Measurements from ENCODE around the gene RPL39.
A peak's percentile ranks its signal among the peaks of the same experiment; 100 is the strongest.
"Not testable (repeated sequence)": the region's sequence is repeated elsewhere in the genome, so short reads cannot be mapped to it uniquely, and the experiment has no call there.

The RPL39 gene

DNA sequence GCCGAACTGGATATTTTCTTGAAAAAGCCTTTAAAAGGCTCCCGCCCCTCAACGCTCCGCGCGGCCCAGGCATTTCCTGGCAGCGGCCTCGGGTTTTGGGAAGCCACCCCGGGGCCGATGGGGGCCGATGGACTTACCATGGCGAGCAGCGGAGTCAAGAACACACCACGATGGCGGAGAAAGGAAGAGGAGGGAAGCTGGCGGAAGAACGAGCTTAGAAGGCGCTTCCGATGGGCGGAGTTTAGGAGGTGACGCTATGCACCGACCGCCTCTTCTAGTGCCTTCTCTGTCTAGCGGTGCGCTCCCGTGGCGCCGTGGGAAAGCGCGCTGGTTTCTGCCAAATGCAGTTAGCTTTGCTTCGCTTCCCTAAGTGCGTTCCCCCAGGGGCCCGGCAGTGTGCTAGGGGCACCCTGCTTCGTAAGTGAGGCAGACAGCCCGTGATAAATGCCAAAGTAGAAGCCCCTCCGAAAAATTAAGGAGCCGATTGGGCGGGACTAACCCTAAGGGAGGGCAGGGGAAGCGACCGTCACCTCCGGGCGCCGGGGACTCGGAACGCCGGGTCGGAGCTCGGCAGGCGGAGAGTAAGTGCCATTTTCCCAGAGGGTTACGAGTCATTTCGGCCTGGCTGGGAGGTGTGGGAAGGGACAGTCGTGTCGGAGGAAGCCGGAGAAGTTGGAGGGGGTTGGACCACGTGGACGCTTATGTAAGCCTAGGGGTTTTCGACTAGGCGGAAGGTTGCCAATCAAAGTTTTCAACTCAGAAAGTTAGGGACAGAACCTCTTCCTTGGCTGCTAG lies at the start of gene RPL39:
Gene RPL39 (minus strand): TSS at position 194 of the 795 bp plus-strand sequence. CDS start 54 bp downstream, at position 140.
- DNase-seq (ENCODE audit: low spot score), result peak; percentile 32

DNA sequence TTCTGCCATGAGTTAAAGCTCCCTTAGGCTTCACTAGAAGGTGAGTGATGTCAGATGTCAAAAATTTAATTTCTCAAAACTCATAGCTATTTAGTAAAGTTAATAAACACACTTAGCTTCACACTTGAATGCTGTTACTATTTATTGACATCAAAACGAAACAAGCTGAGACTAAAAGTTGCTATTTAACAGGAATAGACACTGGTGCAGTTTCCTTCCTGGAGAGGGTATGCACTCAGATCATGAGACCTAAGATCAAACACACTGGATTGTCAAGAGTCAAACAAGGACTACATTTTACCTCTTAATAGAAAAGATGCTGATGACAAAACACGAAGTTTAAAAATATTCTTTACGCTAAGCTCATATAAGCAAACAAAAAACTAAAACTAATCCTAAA lies 42.5 kb upstream of the RPL39 start:
- DNase-seq (ENCODE audit: low spot score), result no peak

DNA sequence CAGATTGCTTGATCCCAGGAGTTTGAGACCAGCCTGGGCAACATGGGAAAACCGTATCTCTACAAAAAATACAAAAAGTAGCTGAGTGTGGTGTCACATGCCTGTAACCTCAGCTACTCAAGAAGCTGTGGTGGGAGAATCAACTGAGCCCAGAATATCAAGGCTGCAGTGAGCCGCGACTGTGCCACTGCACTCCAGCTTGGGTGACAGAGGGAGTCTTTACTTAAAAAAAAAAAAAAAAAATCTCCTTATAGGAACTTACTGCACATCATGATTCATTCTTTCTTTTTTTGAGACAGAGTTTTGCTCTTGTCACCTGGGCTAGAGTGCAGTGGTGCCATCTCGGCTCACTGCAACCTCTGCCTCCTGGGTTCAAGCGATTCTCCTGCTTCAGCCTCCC lies 37.0 kb upstream of the RPL39 start:
- DNase-seq (ENCODE audit: low spot score), result no peak

DNA sequence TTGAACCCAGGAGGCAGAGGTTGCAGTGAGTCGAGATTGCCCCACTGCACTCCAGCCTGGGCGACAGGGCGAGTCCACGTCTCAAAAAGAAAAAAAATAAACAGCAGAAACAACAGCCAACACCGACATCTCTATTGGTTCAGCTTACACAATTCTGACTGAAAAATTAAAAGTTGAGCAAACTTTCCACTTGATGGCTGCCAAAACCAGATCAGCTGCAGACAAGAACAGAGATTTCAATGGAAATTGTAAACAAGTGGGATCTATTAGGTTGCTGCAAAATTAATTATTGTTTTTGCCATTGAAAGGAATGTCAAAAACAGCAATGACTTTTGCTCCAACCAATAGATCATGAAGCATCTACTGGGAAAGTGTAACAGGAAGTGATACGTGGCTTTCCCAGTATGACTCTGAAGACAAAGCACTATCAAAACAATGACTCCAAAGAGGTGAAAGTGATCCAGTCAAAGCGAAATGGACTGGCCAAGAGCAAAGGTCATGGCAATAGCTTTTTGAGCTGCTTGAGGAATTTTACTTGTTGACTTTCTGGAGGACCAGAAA lies 35.0 kb upstream of the RPL39 start:
- no peak for DNase-seq (ENCODE audit: low spot score)

DNA sequence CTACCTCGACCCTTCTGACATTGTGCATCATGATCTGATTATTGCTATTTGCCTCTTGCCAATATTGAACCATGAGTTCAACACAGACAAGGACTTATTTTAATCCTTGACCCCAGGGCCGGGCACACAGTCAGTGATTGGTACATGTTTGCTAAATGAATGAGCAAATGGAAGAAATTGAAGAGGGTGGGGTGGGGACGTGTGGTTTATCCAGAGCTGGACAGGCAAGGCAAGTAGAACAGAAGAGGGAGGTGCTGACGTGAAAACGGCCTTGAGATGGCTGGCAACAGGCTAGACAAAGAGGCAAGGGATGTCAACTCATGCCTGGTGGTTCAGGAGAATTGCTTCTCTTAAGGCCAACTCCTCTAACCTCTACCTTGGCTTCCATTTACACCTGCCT lies 32.8 kb upstream of the RPL39 start:
- DNase-seq (ENCODE audit: low spot score), result not testable (repeated sequence)

DNA sequence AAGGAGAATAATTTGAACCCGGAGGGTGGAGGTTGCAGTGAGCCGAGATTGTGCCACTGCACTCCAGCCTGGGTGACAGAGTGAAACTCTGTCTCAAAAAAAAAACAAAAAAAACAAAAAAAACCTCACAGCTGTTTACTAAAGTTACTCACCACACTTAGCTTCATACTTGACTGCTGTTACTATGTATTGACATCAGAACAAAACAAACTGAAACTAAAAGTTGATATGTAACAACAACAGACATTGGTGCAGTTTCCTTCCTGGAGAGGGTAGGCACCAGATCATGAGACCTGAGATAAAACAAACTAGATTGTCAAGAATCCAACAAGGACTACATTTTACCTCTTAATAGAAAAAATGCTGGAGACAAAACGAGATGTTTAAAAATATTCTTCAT lies 30.3 kb upstream of the RPL39 start:
- not testable (repeated sequence) for DNase-seq (ENCODE audit: low spot score)

DNA sequence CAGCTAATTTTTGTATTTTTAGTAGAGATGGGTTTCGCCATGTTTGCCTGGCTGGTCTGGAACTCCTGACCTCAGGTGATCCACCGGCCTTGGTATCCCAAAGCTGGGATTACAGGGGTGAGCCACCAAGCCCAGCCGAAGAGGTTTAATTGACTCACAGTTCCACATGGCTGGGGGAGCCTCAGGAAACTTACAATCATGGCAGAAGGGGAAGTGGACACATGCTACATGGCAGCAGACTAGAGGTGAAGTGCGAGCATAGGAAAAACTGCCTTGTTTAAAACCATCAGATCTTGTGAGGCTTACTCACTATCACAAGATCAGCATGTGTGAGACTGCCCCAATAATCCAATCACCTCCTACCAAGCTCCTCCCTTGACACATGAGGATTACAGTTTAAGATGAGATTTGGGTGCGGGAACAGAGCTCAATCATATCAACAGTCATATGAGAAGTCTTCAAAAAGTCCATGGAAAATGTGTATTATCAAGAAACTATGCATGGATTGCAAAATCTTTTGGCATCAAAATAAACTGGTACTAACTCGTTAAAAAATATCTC lies 25.8 kb upstream of the RPL39 start:
- DNase-seq (ENCODE audit: low spot score), result no peak

DNA sequence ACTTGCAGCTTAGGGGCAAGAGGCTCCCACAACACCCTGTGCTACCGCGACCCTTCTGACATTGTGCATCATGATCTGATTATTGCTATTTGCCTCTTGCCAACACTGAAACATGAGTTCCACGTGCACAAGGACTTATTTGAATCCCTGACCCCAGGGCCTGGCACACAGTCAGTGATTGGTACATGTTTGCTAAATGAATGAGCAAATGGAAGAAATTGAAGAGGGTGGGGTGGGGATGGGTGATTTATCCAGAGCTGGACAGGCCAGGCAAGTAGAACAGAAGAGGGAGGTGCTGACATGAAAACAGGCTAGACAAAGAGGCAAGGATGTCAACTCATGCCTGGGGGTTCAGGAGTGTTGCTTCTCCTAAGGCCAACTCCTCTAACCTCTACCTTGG lies 24.9 kb upstream of the RPL39 start:
- no peak for DNase-seq (ENCODE audit: low spot score)

DNA sequence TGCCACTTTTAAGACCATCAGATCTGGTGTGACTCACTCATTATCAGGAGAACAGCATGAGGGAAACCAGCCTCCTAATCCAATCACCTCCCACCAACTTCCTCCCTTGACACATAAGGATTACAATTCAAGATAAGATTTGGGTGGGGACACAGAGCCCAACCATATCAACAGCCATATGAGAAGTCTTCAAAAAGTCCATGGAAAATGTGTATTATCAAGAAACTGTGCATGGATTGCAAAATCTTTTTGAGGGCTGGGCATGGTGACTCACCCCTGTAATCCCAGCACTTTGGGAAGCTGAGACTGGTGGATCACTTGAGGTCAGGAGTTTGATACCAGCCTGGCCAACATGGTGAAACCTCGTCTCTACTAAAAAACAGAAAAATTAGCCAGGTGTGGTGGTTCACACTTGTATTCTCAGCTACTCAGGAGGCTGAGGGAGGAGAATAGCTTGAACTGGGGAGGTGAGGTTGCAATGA lies 17.8 kb upstream of the RPL39 start:
- DNase-seq (ENCODE audit: low spot score), result no peak

DNA sequence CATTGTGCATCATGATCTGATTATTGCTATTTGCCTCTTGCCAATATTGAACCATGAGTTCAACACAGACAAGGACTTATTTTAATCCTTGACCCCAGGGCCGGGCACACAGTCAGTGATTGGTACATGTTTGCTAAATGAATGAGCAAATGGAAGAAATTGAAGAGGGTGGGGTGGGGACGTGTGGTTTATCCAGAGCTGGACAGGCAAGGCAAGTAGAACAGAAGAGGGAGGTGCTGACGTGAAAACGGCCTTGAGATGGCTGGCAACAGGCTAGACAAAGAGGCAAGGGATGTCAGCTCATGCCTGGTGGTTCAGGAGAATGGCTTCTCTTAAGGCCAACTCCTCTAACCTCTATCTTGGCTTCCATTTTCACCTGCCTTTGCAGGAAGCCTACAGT lies 17.0 kb upstream of the RPL39 start:
- DNase-seq (ENCODE audit: low spot score), result not testable (repeated sequence)

DNA sequence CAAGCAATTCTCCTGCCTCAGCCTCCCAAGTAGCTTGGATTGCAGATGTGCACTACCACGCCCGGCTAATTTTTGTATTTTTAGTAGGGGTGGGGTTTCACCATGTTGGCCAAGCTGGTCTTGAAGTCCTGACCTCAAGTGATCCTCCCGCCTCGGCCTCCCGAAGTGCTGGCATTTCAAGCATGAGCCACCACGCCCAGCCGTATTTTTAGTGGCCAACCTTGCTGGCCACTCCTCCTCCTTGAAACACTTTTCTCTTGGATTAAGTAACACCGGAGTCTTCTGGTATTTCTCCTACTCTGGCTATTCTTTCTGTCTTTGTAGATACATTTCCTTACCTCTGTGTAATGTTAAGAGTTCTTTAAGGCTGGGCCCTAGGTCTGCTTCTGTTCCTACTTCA lies 11.1 kb upstream of the RPL39 start:
- DNase-seq (ENCODE audit: low spot score), result no peak

DNA sequence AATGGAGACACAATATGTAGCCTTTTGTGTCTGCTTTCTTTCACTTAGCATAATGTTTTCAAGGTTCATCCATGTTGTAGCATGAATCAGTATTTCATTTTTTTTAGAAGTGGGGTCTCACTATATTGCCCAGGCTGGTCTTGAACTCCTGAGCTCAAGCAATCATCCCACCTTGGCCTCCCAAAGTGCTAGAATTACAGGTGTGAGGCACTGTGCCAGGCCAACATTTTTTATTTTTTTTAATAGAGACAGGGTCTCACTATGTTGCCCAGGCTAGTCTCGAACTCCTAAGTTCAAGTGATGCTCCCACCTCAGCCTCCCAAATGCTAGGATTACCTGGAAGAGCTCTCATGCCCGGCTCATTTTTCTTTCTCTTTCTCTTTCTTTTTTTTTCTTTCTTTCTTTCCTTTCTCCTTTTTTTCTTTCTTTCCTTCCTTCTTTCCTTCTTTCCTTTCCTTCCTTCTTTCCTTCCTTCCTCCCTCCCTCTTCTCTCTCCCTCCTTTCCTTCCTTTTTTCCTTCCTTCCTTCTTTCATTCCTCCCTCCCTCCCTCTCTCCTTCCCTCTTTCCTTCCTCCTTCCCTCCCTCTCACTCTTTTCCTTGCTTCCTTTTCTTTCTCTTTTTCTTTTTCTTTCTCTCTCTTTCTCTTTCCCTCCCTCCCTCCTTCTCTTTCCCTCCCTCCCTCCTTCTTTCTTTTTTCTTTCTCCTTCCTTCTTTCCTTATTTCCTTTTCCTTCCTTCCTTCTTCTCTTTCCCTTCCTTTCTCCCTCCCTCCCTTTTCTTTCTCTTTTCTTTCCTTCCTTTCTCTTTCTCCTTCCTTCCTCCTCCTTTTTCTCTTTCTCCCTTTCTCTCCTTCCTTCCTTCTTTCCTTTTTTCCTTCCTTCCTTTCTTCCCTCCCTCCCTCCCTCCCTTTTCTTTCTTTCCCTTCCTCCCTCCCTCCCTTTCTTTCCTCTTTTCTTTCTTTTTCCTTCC lies 10.1 kb upstream of the RPL39 start:
- DNase-seq (ENCODE audit: low spot score), result no peak

DNA sequence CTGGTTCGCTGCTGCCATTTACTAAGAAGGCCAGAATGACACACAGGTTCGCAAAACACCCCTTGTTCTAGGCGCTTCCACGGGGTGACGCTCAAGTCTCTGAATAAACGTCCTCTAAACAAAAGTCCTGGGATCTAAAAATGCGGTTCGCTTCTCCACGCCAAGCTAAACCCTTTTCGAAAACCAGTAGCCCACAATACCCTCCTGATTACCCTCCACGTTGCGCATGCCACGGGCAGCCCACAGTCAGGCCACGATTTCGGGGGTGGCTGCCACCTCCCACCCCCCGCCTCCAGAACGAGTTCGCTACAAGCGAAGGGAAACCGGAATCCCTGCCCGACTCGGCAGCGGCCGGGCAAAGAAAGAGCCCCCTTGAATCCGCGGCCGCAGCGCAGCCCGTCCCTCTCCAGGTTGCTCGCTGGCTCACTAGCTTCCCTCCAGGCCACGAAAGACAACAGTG lies 423 bp downstream of the RPL39 start:
- DNase-seq (ENCODE audit: low spot score), result no peak

DNA sequence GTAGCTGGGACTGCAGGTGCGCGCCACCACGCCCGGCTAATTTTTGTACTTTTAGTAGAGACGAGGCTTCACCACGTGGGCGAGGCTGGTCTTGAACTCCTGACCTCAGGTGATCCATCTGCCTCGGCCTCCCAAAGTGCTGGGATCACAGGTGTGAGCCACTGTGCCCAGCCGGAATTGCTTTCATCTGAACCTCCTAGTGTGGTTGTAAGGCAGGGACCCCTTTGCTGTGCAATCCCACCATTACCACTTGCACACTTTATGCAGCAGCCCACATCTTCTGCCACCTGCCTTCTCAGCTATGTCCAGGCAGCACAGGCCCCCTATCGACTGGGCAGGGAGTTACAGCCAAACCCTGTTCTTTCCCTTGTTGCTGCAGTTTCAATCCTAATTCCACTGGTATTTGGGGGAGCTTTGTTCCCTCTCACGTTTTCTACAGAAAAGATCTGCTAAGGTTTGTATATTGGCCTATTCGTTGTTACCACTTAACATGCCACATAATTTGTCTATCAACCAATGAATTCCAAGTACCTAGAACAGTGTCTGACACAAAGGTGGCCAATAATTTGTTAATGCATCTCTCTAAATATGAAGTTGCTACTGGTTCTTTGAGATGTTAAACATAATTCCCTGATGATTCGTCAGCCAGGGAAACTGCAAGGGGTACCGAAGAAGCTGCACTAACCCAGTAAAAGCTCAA lies 6.5 kb downstream of the RPL39 start:
- DNase-seq (ENCODE audit: low spot score), result no peak

DNA sequence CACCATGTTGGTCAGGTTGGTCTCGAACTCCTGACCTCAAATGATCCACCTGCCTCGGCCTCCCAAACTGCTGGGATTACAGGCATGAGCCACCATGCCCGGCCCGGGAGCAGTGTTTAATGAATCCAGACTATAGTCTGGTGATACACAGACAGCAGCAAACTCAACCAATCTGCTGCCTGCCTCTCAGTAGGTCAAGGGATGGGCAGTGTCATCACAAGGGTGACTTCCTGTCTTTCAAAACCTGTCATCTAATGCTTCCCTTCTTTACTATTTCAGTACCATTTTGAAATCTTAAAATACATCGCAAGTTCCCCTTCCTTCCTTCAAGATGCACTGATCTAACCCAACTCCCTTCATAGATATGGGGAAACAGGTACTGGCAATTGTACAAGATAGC lies 8.4 kb downstream of the RPL39 start:
- no peak for DNase-seq (ENCODE audit: low spot score)

DNA sequence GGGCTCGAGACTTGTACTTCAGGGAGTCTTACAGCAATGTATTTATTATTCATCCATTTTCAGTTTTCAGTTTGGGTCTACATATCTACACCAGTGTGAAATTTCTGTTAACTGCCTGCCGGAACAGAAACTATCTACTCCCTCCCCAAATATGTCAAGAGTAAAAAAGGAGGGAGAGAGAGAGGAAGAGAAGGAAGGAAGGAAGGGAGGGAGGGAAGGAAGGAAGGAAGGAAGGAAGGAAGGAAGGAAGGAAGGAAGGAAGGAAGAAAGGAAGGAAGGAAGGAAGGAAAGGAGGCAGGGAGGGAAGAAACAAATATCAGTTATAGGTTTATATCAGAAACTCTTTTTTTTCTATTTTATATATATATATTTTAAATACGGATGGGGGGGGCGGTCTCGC lies 12.6 kb downstream of the RPL39 start:
- DNase-seq (ENCODE audit: low spot score), result no peak

DNA sequence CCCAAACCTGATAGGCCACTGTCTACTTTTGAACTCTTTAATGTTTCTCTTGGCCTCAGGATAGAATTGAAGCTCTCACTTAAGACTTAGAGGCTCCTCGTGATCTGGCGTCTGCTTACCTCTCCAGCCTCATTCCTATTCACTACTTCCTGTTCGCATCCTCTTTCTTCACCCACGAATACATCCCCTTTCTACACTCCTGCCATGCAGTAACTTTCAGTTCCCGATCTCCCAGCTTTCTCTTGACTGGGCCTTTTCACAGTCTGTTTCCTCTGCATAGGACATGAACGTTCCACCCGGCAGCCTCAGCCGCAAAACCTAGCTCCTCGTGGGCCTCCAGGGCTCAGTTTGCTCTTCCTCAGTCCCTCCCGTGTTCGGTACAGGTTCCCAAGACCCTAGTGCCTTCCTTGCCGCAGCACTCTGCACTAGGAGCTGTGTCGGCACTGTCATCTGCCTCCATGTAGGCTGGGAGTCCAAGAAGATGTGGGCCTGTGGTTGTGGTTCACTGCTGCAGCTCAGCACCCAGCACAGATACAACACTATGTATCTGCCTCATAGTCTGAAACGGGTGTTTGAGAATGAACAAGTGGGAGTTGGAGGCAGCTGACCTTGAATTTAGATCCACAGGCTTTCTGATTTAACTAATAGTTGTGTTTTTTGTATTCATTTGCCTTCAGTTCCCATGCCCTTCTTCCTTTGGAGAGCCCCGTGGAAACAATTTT lies 15.8 kb downstream of the RPL39 start:
- no peak for DNase-seq (ENCODE audit: low spot score)

DNA sequence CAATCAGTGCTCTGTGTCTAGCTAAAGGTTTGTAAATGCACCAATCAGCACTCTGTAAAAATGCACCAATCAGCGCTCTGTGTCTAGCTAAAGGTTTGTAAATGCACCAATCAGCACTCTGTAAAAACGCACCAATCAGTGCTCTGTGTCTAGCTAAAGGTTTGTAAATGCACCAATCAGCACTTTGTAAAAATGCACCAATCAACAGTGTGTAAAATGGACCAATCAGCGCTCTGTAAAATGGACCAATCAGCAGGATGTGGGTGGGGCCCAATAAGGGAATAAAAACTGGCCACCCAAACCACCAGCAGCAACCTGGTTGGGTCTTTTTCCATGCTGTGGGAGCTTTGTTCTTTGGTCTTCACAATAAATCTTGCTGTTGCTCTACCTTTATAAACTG lies 22.0 kb downstream of the RPL39 start:
- DNase-seq (ENCODE audit: low spot score), result not testable (repeated sequence)

DNA sequence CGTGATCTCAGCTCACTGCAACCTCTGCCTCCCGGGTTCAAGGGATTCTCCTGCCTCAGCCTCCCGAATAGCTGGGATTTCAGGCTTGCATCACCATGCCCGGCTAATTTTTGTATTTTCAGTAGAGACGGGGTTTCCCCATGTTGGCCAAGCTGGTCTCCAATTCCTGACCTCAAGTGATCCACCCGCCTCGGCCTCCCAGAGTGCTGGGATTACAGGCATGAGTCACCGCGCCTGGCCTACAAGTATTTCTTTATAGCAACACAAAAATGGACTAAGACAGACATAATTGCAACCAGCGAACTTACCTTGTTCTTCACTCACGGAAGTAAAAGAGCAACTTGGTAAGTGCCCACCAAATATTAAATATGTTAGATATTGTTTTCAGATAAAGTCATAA lies 23.0 kb downstream of the RPL39 start:
- not testable (repeated sequence) for DNase-seq (ENCODE audit: low spot score)

DNA sequence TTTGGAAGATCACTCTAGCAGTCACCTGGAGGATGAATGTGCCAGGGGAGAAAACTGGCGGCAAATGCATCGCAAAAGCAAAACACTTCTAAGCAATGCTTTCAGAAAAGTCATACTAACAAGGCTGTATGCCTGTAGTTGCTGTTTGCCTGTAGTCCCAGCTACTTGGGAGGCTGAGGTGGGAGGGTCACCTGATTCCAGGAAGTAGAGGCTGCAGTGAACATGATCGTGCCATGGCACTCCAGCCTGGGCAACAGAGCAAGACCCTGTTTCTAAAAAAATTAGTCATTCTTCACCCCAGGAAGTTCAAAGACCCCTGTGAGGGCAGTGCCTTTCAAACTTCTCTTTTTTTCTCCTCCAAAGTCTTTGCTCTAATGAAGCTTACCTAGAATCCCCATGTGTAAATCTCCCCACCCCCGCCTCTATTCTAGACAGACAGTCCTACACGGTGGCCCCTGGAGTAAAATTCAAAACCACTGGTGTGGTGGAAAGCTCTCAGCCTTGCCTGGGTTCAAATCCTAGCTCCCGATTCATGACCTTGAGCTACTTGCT lies 27.5 kb downstream of the RPL39 start:
- no peak for DNase-seq (ENCODE audit: low spot score)

DNA sequence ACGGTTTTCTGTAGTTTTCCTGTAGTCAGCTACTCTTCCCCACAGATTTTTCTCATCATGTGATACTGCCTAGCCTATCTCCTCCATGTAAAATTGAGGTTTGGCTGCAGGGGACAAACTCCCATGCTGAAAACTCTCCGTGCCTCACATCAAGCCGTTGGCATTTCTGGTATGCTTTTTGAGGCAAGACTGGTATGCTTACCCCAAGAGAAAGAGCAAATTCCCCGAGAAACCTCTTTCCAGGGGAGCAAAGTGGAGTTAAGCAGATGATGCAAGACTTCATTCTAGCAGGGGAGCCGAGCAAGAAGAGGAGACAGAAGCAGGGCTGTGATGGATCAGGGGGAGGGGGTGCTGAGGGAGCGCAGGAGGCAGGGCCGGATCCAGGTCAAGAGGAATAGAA lies 28.2 kb downstream of the RPL39 start:
- DNase-seq (ENCODE audit: low spot score), result no peak
